Epithelial cell of proximal tubule (primary cell): ENCODE measurements around the gene WLS. TPM values are rescaled to one million over a fixed set of nuclear protein-coding genes. Genes with fewer than 3 reads are reported as not detected.

Source experiments
- DNase-seq: peaks from one replicate; pipeline ENCODE4 v3.0.0-alpha.2; 2011; ENCODE audit warnings: low read depth
- H3K4me3 ChIP-seq: 2 replicates; pipeline ENCODE4 v1.5.1; 2011; ENCODE audit warnings: low read depth, mild to moderate bottlenecking, low read length
- CTCF ChIP-seq: conservative IDR thresholded peaks from 2 replicates; pipeline ENCODE4 v1.5.1; 2012; ENCODE audit warnings: low read depth, mild to moderate bottlenecking, low read length
- total RNA-seq: library from RNA; depleted of rRNA; stranded (reverse); fragments of >200 nt; gene quantifications from 2 replicates; pipeline ENCODE4 v1.2.3, GENCODE V29; 2015

Gene WLS
- total RNA-seq, 1 donor from 2014 or later: 14.4 TPM

GRCh38 chr1:68210027-68210426, 22.3 kb downstream of the WLS start:
- no peak for DNase-seq
- no peak overlapping the region for H3K4me3 ChIP-seq
- no peak for TF ChIP-seq CTCF

DNA sequence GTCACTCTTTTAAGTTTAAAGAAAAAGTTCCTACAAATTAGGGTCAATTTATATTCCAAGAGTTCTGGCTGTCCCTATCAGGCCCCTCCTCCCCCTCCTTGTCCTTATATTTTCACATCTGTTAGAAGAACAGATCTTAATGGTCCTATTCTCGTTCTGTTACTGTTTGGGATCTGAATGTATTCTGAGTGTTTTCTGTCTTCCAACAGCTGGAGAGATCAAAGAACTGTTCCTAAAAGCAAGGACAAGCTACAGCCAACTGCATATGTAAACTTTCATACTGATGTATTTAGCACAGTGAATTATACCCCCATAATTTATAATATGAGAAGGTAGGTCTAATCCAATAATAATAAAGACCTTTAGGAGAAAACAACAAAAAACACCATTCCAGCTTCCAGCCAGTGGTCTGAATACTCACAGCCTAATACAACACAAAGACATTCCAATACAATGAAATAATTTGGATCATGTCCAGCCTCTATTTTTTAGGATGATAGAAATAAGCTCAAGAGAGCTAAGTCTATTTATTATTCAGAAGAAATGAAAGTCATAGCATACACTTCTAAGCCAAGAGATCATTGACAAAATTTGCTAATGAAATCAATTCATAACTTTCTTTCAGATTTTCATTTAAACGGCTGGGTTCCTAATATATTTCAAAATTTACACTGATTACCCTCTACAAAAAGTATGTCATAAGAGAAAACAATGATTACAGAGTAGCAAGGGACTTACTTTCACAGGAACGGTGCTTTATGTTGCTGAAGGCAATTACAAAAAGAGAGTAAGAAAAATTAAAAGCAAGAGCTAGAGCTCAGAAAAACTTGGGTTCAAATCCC, 25.3 kb downstream of the WLS start:
- H3K4me3 ChIP-seq: no peak overlapping the region
- DNase-seq: no peak
- TF ChIP-seq CTCF: no peak

- H3K4me3 ChIP-seq: no peak overlapping the region
- TF ChIP-seq CTCF: no peak
- no peak for DNase-seq
Observed at GRCh38 chr1:68205794-68206358, 26.4 kb downstream of the WLS start.

DNA sequence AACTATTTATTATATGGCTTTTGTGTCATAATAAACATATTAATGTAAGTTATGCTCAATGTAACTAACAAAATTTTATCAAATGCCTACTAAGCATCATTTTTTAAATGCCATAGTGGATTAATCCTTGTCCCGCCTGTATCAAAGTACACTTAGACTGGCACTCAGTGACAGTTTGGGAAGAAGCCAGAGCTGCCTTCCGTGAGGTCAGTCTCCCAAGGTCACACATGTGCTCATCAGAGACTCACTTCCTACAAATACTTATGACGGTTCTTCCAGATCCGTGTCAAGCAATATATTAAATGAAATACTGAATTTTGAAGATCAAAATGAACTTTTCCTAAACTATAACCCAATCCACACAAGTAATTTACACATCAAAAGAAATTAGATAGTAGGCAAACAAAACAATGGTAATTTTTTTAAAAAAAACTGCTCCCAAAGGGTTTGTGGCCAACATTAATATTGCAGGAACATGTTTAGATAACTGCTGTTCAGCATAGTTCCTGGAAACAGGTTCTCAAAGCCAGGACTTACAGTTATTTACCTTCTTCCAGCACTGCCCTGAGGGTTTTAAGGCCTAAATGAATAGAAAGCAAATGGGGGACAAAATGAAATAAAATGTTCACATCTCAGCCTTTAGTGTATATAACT, 27.2 kb downstream of the WLS start:
- no peak for DNase-seq
- H3K4me3 ChIP-seq: no peak overlapping the region
- TF ChIP-seq CTCF: no peak

DNA sequence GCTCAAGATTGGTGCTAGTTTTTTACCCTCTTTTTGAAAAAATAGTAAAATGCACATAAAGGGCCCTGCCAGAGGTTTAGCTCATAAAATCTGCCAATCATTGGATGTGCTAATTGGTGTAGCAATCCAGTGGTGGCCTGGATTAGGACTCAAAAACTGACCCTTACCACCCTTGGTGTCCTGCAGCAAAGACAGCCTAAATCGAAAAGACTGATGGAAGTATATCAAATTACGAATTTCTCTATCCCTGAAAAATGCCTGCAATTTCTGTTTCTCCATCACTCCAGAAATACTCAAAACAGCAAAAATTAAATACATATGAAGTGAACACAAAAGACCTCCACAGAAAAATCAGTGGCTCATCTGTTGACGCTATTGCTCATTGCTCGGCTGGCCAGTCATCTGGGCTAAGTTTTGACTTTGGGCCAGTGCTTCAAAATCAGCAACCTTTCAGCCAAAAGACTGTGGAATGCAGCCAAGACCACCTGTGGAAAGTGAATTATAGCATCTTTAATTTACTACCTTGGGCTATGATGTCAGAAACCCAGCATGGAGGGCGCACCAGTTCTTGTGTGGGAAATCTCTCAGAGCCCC, 30.0 kb downstream of the WLS start:
- H3K4me3 ChIP-seq: no peak overlapping the region
- no peak for DNase-seq
- TF ChIP-seq CTCF: no peak

DNA sequence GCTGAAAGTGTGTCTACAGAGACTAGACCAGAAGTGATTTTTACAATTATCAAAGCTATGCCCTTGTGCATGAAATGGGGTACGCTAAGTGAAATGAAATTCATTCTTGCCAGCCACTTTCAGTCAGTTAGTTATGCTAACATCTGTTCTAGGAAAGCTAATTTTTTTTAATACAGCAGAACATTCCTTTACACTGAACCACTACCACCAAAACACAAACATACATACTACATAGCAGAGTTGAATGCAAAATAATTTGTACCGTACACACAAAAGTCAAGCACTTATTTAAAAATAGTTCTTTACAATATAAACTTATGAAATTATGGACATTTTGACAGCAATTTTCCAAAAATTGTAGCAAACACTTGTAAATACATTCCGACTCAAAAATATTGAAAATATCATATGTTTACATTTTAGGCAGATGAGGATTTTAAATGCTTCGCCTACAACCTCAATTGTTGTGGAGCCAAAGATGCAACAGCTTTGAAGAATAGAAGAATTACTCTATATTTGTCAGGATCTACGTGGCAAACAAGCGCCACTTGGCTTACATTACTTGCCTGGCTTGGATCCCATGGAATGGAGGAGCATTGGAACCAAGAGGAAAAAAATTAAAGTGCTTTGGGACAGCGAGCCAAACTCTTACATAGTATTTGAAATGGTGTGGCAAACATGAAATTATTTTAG, 30.6 kb downstream of the WLS start:
- TF ChIP-seq CTCF: no peak
- DNase-seq: no peak
- H3K4me3 ChIP-seq: no peak overlapping the region
